GM23338 (cell line): ENCODE measurements around the gene DOK7.

Experiments used
- EZH2 ChIP-seq: fragments of 200-600 bp; sonication (generic); IDR thresholded peaks from one replicate; pipeline ENCODE4 v1.8.0; 2017; ENCODE audit warnings: antibody characterized with exemption, mild to moderate bottlenecking, low read depth; ENCODE audit not compliant: unreplicated experiment
- JUNB ChIP-seq: IDR thresholded peaks from one replicate; pipeline ENCODE4 v1.6.1; 2016; ENCODE audit warnings: antibody characterized with exemption; ENCODE audit not compliant: unreplicated experiment
- NANOG ChIP-seq: IDR thresholded peaks from 2 replicates; pipeline ENCODE4 v1.6.1; 2016; ENCODE audit warnings: antibody characterized with exemption, borderline replicate concordance
- POLR2AphosphoS5 ChIP-seq: IDR thresholded peaks from 2 replicates; pipeline ENCODE4 v1.6.1; 2016; ENCODE audit warnings: antibody characterized with exemption, low read depth
- REST ChIP-seq: IDR thresholded peaks from one replicate; pipeline ENCODE4 v1.6.1; 2018; ENCODE audit warnings: antibody characterized with exemption; ENCODE audit not compliant: unreplicated experiment
- TF ChIP-seq, protein P1 (sequence below), 2 experiments: fragments of 200-600 bp in 1 of 2; sonication (generic) in 1 of 2; conservative IDR thresholded peaks; 2 replicates each; pipeline versions ENCODE4 v1.5.1 to v1.6.1; 2016 to 2017; ENCODE audit warnings: antibody characterized with exemption in 2 of 2, low read depth in 2 of 2, mild to moderate bottlenecking in 2 of 2, moderate library complexity in 1 of 2

DNA sequence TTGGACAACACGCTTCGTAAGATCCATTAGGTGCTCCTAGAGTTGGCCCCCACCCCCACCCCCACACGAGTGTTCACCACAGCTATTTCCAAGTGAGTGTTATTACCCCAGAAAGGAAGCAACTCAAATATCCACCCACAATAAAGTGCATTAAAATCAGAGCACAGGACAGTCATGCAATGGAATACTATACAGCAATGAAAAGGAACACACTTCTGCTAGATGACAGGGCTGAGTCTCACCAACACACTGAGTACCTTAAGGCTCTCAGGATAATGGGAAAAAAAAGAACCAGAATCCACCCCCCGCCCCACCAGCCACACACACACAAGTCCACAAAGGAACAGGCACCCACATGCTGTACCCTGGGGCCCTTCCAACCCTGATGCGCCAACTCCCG lies 48.1 kb downstream of the DOK7 start:
- TF ChIP-seq, protein P1, sequence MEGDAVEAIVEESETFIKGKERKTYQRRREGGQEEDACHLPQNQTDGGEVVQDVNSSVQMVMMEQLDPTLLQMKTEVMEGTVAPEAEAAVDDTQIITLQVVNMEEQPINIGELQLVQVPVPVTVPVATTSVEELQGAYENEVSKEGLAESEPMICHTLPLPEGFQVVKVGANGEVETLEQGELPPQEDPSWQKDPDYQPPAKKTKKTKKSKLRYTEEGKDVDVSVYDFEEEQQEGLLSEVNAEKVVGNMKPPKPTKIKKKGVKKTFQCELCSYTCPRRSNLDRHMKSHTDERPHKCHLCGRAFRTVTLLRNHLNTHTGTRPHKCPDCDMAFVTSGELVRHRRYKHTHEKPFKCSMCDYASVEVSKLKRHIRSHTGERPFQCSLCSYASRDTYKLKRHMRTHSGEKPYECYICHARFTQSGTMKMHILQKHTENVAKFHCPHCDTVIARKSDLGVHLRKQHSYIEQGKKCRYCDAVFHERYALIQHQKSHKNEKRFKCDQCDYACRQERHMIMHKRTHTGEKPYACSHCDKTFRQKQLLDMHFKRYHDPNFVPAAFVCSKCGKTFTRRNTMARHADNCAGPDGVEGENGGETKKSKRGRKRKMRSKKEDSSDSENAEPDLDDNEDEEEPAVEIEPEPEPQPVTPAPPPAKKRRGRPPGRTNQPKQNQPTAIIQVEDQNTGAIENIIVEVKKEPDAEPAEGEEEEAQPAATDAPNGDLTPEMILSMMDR (conservative IDR thresholded peaks at IDR 0.05; ENCODE audit: low read depth in 2 of 2), result no peak
- TF ChIP-seq EZH2 (no peak), NANOG (no peak), POLR2AphosphoS5 (no peak), JUNB (no peak), REST (no peak)
